NCI-H146 treated with DMSO at 0.1 percent for 48 hours (cell line): Measurements from ENCODE around the gene ANXA8L1.
"Not testable (repeated sequence)": the region's sequence is repeated elsewhere in the genome, so short reads cannot be mapped to it uniquely, and the experiment has no call there.

Experiments used
- DNase-seq: peaks from one replicate; lab custom pipeline; 2025; ENCODE audit not compliant: unreplicated experiment; lab: John Stamatoyannopoulos, UW

Gene ANXA8L1

DNA sequence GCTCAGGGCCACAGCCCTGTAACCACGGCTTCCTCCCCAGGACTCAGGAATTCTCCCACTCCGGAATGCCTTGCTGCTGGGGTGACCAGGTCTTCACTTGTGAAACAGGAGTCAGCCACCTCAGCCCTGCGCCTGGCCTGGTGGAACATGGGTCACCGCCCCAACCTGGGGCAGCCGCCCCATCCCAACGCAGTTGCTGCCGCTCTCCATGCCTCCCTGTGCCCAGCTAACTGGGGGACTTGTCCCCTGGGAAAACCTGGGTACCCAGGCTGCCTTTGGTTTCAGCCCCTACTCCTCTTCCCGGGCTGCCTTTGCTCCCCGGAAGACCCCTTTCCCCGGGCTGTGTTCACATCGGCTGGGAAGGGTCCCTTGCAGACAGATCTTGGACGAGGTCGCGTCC, 22.2 kb downstream of the ANXA8L1 start:
- not testable (repeated sequence) for DNase-seq

DNA sequence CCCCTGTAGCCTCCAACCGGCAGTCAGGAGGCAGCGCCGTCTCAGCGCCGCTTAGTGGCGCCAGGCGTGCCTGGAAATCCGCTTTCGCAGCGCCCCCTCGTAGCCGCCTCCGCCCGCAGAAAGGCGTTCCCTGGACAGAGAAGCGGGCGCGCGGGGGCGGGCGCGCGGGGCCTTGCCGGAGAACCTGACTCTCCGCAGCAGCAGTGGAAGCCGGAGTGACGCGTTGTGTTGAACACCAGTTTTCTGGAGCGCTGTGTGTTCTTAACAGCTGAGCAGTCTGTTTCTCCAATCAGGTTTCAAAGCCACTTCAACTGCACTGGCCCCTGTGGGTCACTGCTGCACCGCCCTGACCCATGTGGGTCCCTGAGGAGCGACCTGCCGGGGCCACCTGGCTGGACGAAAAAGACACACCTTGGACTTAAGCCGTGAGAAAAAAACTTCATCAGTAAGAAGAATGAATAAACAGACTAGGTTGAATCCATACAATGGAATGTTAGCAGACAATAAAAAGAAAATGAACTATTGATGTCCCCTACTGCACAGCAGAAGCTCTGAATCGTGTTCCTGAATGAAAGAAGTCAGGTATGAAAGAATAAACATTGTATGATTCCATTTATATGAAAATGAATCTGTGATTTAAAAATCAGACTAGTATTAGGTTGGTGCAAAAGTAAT, 22.8 kb downstream of the ANXA8L1 start:
- DNase-seq = not testable (repeated sequence)

DNA sequence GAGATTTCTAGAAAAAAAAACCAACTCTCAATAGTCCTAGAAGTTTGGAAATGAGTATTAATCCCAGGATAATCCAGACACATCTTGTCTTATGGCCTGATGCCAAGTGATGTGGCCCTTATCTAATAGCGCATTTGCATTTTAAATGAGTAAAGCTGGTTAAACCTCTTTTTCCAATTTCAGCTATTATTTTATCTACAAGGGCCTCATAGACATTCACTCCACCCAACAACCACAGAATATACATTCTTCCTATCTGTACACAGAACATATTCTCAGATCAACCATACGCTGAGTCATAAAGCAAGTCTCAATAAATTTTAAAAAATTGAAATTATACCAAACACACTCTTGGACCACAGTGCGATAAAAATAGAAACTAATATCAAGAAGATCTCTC, 34.0 kb downstream of the ANXA8L1 start:
- DNase-seq = not testable (repeated sequence)

DNA sequence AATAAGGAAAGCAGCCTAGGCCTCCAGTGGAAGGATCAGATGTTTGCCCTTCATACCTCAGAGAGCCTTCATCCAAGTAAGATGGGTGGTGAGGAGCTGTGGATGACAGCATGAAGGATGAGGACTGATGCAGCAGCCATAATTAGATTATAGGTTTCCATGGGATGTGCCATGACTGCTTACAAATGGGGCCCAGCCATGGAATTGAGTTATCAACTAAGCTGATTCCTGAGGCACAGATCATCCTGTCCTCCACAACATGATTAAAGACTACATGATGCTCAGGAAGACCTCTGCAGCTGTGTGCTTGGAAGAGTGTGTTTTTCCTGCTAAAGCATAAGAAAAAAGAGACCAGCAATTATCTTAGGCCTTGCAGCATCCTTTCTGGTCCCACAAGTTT, 35.5 kb downstream of the ANXA8L1 start:
- DNase-seq = not testable (repeated sequence)

DNA sequence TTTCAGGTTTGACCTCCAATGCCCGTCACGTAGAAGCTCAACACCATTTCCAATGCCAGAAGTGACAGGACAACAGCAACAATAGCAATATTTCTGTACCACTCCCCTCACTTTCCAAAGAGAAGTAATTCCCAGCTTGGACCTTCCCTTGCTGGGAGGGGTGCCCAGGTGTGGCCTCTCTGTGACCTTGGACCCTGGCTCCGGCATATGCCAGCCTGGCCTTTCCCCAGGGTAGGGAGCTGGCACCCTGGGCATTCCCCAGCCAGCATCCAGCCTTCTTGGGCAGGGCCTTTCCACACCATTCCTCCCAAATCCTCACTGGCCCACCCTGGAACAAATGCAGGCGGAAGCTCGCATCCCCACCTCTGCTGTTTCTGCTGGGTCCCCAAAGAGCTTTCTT, 37.1 kb downstream of the ANXA8L1 start:
- DNase-seq = not testable (repeated sequence)

DNA sequence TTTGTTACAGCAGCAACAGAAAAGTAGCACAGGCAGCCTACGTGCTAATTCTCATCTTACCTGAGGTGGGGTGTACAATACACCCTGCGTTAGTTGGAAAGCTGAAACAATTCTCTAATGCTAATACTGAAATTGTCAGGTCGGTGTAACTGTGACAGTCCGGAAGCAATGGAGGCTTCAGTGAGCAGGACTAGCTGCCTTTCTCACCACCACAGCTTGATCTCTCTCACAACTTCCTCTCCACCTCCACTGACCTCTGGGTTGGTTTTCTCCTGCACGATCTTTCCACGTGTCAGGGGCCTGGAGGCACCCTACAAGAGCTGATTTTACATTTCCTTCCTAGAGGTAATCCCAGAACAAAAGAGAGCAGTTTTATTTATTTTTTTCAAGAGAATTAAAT, 39.7 kb downstream of the ANXA8L1 start:
- not testable (repeated sequence) for DNase-seq

DNA sequence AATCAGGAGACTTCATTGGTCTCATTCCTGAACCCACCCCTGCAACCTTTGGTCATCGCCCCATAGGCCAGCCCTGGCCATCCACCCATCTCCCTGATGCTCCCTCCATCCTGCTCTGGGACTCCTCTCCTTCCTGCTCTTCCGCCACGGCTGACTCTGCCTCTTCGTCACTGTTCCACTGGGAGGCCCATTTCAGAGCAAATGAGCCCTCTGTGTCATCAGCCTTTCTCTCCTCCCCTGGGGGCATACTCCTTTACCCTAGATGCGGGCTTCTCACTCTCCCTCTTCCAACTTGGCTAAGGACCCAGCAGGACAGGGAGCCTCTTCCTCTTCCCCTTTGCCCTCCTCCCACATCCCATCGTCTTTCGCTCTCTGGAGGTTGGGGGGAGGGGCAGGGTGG, 42.7 kb downstream of the ANXA8L1 start:
- DNase-seq = not testable (repeated sequence)

DNA sequence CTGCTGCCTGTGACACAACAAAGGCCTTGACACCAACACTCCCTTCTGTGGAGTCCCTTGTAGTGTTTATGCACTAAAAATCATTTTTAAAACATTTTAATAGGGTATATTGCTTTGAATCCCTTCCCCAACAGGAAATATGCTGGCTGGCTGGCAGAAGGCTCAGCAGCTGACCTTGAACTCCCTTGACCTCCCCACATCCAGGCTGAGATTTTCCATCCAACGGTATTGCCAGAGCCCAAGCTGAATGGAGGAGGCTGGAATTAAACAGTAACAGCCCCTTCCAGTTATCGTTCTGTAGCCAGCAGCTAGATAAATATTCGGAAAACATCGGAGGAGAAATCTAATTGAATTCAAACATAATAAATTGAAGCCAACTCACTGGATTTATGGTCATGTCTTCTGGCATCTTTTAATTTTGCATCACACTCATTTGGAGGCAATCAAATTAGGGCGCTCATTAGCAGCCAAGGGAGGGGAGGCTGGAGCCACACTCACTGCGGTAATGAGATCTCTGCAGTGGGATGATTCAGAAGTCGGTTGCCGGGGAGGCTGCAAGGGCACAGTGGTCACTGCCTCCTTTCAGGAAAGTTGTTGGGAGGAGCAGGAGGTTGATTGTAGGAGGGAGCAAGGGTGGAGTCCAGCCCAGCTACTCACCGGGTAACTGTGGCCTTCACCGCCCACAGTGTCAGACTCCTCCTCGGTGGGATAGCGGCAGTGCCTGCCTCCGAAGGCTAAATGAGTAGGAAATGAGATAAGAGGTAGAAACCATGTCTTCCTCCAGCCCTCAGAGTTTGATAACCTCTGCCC, 44.2 kb downstream of the ANXA8L1 start:
- DNase-seq = not testable (repeated sequence)

DNA sequence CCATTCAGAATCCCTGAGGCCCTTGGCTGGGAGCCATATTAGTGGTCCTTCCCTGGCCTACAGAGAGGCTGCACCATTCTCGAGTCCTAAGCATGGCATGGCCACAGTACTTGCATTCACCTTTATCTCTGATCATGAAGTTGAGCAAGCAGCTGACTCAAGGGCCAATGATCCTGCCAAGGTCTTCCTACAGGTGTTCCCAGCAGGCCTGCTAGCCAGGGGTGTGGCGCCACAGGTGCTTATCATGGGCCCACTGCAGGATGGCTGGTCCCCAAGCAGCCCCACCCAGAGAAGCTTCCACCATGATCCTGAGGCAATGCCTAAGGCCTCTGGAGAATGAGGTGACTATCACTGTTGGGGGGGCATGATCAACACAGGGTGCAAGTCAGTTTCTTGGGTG, 48.0 kb downstream of the ANXA8L1 start:
- DNase-seq = not testable (repeated sequence)

DNA sequence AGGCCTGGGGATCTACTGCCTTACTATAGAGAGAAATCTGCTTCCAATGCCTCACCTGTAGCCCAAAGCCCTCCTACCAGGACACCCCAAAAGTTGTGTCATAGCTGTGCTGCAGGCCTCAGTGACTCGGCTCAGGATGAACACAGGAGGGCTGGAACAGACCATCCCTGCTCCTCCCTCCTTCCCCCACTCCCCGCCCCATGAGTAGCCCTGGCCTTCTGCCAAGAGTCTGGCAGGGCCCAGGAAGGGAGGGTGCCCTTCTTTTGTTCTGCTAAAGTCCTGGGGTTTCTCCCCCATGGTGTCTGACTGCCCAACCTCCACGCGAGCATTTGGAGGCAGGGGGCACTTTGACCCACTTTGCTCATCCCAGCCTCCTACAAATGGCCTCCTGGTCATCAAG, 65.4 kb downstream of the ANXA8L1 start:
- not testable (repeated sequence) for DNase-seq
